H1 (cell line): ENCODE results near the gene MYLK. TPM values are rescaled to one million over a fixed set of nuclear protein-coding genes. Genes with fewer than 3 reads are reported as not detected.

Experiments
- CTCF ChIA-PET: fragments of 300-600 bp; sonication (Branson Sonifier 250); formaldehyde crosslinking; loops from one replicate; lab custom pipeline; 2021; ENCODE audit not compliant: partially characterized antibody; lab: Charles Lee
- POLR2A ChIA-PET: fragments of 300-600 bp; sonication (Branson Sonifier 250); formaldehyde crosslinking; loops from one replicate; lab custom pipeline; 2021; ENCODE audit warnings: inconsistent platforms; ENCODE audit not compliant: partially characterized antibody; lab: Charles Lee
- DNase-seq, 2 experiments: peaks; one replicate each; pipeline versions ENCODE4 v3.0.0 to v3.0.0-alpha.2; 2010 to 2022; ENCODE audit warnings: low spot score in 2 of 2, low read depth in 1 of 2, mixed read lengths in 1 of 2
- FAIRE-seq: peaks from 2 replicates; lab custom pipeline; 2011; peaks lifted over from hg19 to GRCh38; lab: Jason Lieb, UNC
- H2AFZ ChIP-seq: 2 replicates; pipeline ENCODE4 v1.8.1; 2012; ENCODE audit warnings: low read length, inconsistent platforms
- H2AK5ac ChIP-seq: 2 replicates; pipeline ENCODE4 v1.6.1; 2013; ENCODE audit warnings: low read depth, low read length
- H2BK120ac ChIP-seq: replicated peaks from 2 replicates; pipeline ENCODE3; 2013; ENCODE audit warnings: low read depth, low read length, inconsistent platforms
- H2BK12ac ChIP-seq: 2 replicates; pipeline ENCODE4 v1.6.1; 2013; ENCODE audit warnings: low read depth, low read length
- H2BK15ac ChIP-seq: 2 replicates; pipeline ENCODE4 v1.6.1; 2013; ENCODE audit warnings: low read length
- H2BK20ac ChIP-seq: 2 replicates; pipeline ENCODE4 v1.6.1; 2013; ENCODE audit warnings: low read length
- H2BK5ac ChIP-seq: 2 replicates; pipeline ENCODE4 v1.6.1; 2013; ENCODE audit warnings: low read depth, low read length
- H3K14ac ChIP-seq: 2 replicates; pipeline ENCODE4 v1.6.1; 2013; ENCODE audit warnings: inconsistent platforms; ENCODE audit not compliant: insufficient read length
- H3K18ac ChIP-seq: 2 replicates; pipeline ENCODE4 v1.6.1; 2013; ENCODE audit warnings: low read length; ENCODE audit errors: extremely low read depth
- H3K23ac ChIP-seq: 2 replicates; pipeline ENCODE4 v1.6.1; 2013; ENCODE audit warnings: inconsistent platforms; ENCODE audit not compliant: insufficient read length
- H3K23me2 ChIP-seq: 2 replicates; pipeline ENCODE4 v1.6.1; 2013; ENCODE audit warnings: low read depth, low read length
- H3K27ac ChIP-seq: 2 replicates; pipeline ENCODE4 v1.6.1; 2011; ENCODE audit warnings: low read depth, low read length, inconsistent platforms
- H3K27me3 ChIP-seq, 4 experiments: replicated peaks in 1 of 4; 1 replicate in 1 of 4; 2 replicates in 3 of 4; pipeline versions ENCODE4 v1.6.1 to v1.8.1; 2011 to 2013; ENCODE audit warnings: low read length in 3 of 4, mild to moderate bottlenecking in 3 of 4, inconsistent platforms in 2 of 4, mixed read lengths in 2 of 4, moderate library complexity in 1 of 4; ENCODE audit not compliant: control insufficient read depth in 3 of 4, insufficient read depth in 3 of 4; ENCODE audit errors: extremely low read depth in 1 of 4
- H3K36me3 ChIP-seq, 4 experiments: 2 replicates each; pipeline versions ENCODE4 v1.6.1 to v1.8.1; 2011 to 2013; ENCODE audit warnings: mild to moderate bottlenecking in 4 of 4, low read length in 3 of 4, moderate library complexity in 2 of 4, control low read depth in 1 of 4, inconsistent platforms in 1 of 4; ENCODE audit not compliant: insufficient read depth in 4 of 4, control insufficient read depth in 2 of 4
- H3K4ac ChIP-seq: replicated peaks from 2 replicates; pipeline ENCODE3; 2013; ENCODE audit warnings: low read length, low read depth, mixed read lengths, inconsistent platforms; ENCODE audit not compliant: insufficient read length
- H3K4me1 ChIP-seq, 4 experiments: replicated peaks in 1 of 4; 1 replicate in 1 of 4; 2 replicates in 3 of 4; pipeline versions ENCODE4 v1.6.1 to v1.8.1; 2011 to 2013; ENCODE audit warnings: low read length in 3 of 4, inconsistent platforms in 2 of 4, mixed read lengths in 1 of 4; ENCODE audit not compliant: insufficient read depth in 4 of 4, control insufficient read depth in 3 of 4
- H3K4me2 ChIP-seq, 2 experiments: 2 replicates each; pipeline versions ENCODE4 v1.6.1 to v1.8.1; 2011 to 2013; ENCODE audit warnings: low read depth in 2 of 2, low read length in 2 of 2, control low read depth in 1 of 2, inconsistent platforms in 1 of 2, mild to moderate bottlenecking in 1 of 2; ENCODE audit not compliant: insufficient read depth in 1 of 2
- H3K4me3 ChIP-seq, 4 experiments: fragments of 200-600, 300-600 bp in 1 of 4; sonication (generic), shearing (Covaris generic), sonication (Bioruptor Twin) in 1 of 4; 2 replicates each; pipeline versions ENCODE4 v1.5.1 to v1.8.1; 2011 to 2016; ENCODE audit warnings: low read length in 4 of 4, low read depth in 3 of 4, control low read depth in 2 of 4, inconsistent platforms in 2 of 4, mild to moderate bottlenecking in 2 of 4, mixed read lengths in 1 of 4, moderate library complexity in 1 of 4; ENCODE audit not compliant: insufficient read depth in 2 of 4; ENCODE audit errors: extremely low read depth in 1 of 4
- H3K56ac ChIP-seq: replicated peaks from 2 replicates; pipeline ENCODE3; 2013; ENCODE audit warnings: low read depth, mild to moderate bottlenecking, mixed read lengths, low read length, inconsistent platforms; ENCODE audit not compliant: insufficient read length
- H3K79me1 ChIP-seq: 2 replicates; pipeline ENCODE4 v1.6.1; 2013; ENCODE audit warnings: low read depth, low read length, control low read depth
- H3K79me2 ChIP-seq, 2 experiments: 2 replicates each; pipeline versions ENCODE4 v1.6.1 to v1.8.1; 2012 to 2013; ENCODE audit warnings: low read length in 2 of 2, mild to moderate bottlenecking in 2 of 2, inconsistent platforms in 1 of 2; ENCODE audit not compliant: insufficient read depth in 2 of 2, control insufficient read depth in 1 of 2
- H3K9ac ChIP-seq, 4 experiments: replicated peaks in 1 of 4; 1 replicate in 1 of 4; 2 replicates in 3 of 4; pipeline versions ENCODE4 v1.6.1 to v1.8.1; 2011 to 2013; ENCODE audit warnings: low read depth in 3 of 4, low read length in 3 of 4, control low read depth in 2 of 4, mild to moderate bottlenecking in 2 of 4, moderate library complexity in 2 of 4, inconsistent platforms in 1 of 4; ENCODE audit errors: extremely low read depth in 1 of 4
- H3K9me3 ChIP-seq, 2 experiments: 2 replicates each; pipeline versions ENCODE4 v1.6.1 to v1.8.1; 2012 to 2013; ENCODE audit warnings: mild to moderate bottlenecking in 2 of 2, moderate library complexity in 2 of 2, control low read depth in 1 of 2, inconsistent platforms in 1 of 2, low read depth in 1 of 2, low read length in 1 of 2, mixed read lengths in 1 of 2; ENCODE audit not compliant: insufficient read depth in 2 of 2
- H4K20me1 ChIP-seq, 2 experiments: replicated peaks in 1 of 2; 2 replicates each; pipeline versions ENCODE3 to v1.8.1; 2011 to 2013; ENCODE audit warnings: inconsistent platforms in 2 of 2, low read length in 2 of 2, mild to moderate bottlenecking in 1 of 2; ENCODE audit not compliant: insufficient read depth in 2 of 2, control insufficient read depth in 1 of 2
- H4K5ac ChIP-seq: 2 replicates; pipeline ENCODE4 v1.6.1; 2013; ENCODE audit warnings: low read length, low read depth, mixed read lengths, inconsistent platforms; ENCODE audit not compliant: insufficient read length
- H4K8ac ChIP-seq: 2 replicates; pipeline ENCODE4 v1.8.0; 2013; ENCODE audit warnings: mild to moderate bottlenecking, moderate library complexity, low read length, inconsistent platforms; ENCODE audit not compliant: insufficient read depth; ENCODE audit errors: extremely low read depth
- H4K91ac ChIP-seq: replicated peaks from 2 replicates; pipeline ENCODE3; 2013; ENCODE audit warnings: low read length, mixed read lengths, inconsistent platforms; ENCODE audit not compliant: insufficient read length
- BRCA1 ChIP-seq: IDR thresholded peaks from 2 replicates; pipeline ENCODE4 v1.6.1; 2012; ENCODE audit warnings: low read depth, low read length, improper control_type of control experiment
- GTF2F1 ChIP-seq: IDR thresholded peaks from 2 replicates; pipeline ENCODE4 v1.6.1; 2012; ENCODE audit warnings: low read depth, low read length, improper control_type of control experiment, borderline replicate concordance
- JUND ChIP-seq: IDR thresholded peaks from 2 replicates; pipeline ENCODE4 v1.6.1; 2011; ENCODE audit warnings: mild to moderate bottlenecking, improper control_type of control experiment, low read length
- KDM1A ChIP-seq: fragments of 200-600, 300-600 bp; sonication (generic); IDR thresholded peaks from 2 replicates; pipeline ENCODE4 v1.7.1; 2016; ENCODE audit warnings: mild to moderate bottlenecking, low read length, borderline replicate concordance
- KDM4A ChIP-seq: IDR thresholded peaks from one replicate; pipeline ENCODE4 v1.7.1; 2012; ENCODE audit warnings: low read depth, mild to moderate bottlenecking, moderate library complexity, low read length, inconsistent platforms; ENCODE audit not compliant: severe bottlenecking
- NRF1 ChIP-seq: IDR thresholded peaks from 2 replicates; pipeline ENCODE4 v1.6.1; 2011; ENCODE audit warnings: mild to moderate bottlenecking, low read depth, low read length, improper control_type of control experiment
- POU5F1 ChIP-seq: IDR thresholded peaks from 2 replicates; pipeline ENCODE4 v1.6.1; 2011; ENCODE audit warnings: low read depth, mild to moderate bottlenecking, low read length, moderate library complexity
- RFX5 ChIP-seq: IDR thresholded peaks from 2 replicates; pipeline ENCODE4 v1.6.1; 2011; ENCODE audit warnings: low read depth, low read length, improper control_type of control experiment, borderline replicate concordance
- SUZ12 ChIP-seq: fragments of 200-600 bp; sonication (generic); IDR thresholded peaks from 2 replicates; pipeline ENCODE4 v1.6.1; 2012; ENCODE audit warnings: mild to moderate bottlenecking, inconsistent platforms, low read length, moderate library complexity, mixed read lengths
- TBP ChIP-seq: IDR thresholded peaks from 2 replicates; pipeline ENCODE4 v1.6.1; 2011; ENCODE audit warnings: low read depth, low read length, improper control_type of control experiment
- USF2 ChIP-seq: IDR thresholded peaks from 2 replicates; pipeline ENCODE4 v1.6.1; 2011; ENCODE audit warnings: low read length, improper control_type of control experiment
- WGBS, 2 experiments: shearing (Covaris generic) in 1 of 2; methylation state at CpG; one replicate each; pipeline versions ENCODE4 v1.1.6 to v1.1.7; 2013 to 2015; ENCODE audit warnings: low lambda C conversion rate in 2 of 2, mixed read lengths in 2 of 2, inconsistent platforms in 1 of 2, low coverage in 1 of 2, missing lambda C conversion rate in 1 of 2; ENCODE audit not compliant: insufficient replicate concordance in 2 of 2, insufficient coverage in 1 of 2, insufficient read length in 1 of 2; ENCODE audit errors: extremely low coverage in 1 of 2, missing lambda C conversion rate in 1 of 2; 5-methylcytosine and 5-hydroxymethylcytosine counted together
- polyA plus RNA-seq, 7 experiments: library from polyadenylated mRNA; depleted of rRNA in 3 of 7; stranded (reverse) in 5 of 7; unstranded in 2 of 7; fragments of >200 nt in 5 of 7; fragments of 200-250 nt in 2 of 7; gene quantifications; 1 replicate in 5 of 7; 2 replicates in 1 of 7; 4 replicates in 1 of 7; pipeline versions ENCODE4 v1.2.1 to v1.2.3, GENCODE V29; 2011 to 2013; ENCODE audit warnings: missing spikeins in 2 of 7, mixed read lengths in 2 of 7
- total RNA-seq: library from RNA; stranded (reverse); fragmentation: NEBNext Ultra II Directional; extraction: Animal tissue kit (Norgen Biotek cat#: 25700); gene quantifications from 2 replicates; pipeline ENCODE4 v1.2.1, GENCODE V29; 2021

MYLK gene
- total and polyA plus RNA-seq, 2 of the 8 experiments (the other 6 are each of a cell fraction or from before 2014, with no cell fraction given), result 11.6 to 21.3 TPM

DNA sequence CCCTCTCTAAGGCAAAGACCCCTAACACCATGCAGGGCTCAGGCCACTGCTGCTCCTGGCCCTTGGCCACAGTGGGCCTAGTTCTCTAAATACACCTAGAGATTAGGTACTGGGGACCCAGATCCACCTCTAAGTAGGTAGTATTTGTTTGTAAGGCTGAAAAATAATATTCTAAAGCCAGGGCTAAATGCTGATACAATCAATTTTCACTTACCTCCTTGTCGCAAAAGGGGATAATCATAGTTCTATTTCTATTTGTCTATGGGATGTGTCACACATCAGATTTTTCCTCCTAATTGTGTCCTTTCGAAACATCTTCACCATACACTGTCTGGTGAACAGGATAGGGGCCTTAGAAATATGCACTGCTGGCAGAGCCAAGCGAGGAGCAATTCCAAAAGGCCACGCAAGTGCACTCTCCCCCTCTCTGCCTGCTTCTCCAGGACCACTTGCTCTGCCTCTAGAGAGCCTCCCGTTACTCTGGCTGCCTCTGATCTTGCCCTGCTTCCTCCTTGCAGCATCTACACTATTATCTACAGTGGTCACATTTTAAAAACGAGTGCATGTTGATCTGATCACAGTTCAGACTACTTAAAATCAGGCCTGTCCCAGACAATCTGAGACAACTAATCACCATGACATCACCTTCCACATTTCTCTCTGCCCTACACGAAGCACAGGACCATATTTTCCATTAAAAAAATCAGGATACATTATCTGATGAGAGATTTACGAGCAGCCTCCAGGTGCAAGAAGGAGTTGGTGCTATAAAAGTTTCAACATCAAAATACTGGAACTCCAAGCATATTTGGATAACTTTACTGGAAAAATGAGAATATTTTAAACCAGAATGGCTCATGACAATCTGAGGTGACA, 115.4 kb downstream of the MYLK start:
- Histone ChIP-seq H3K27me3 (no peaks in the 10 kb centered on the region; a peak in 1 of 7 replicates), H3K9ac (no peak overlapping the region), H2BK12ac (no peak overlapping the region), H3K18ac (no peak overlapping the region), H3K79me1 (peaks cover 2% of the 10 kb centered on the region; the same call in 1 of the 2 replicates), H2BK15ac (no peak overlapping the region), H3K4ac (no peak overlapping the region), H3K27ac (no peak overlapping the region), H2AK5ac (no peak overlapping the region), H3K36me3 (no peaks in the 10 kb centered on the region), H4K5ac (no peak overlapping the region), H4K8ac (no peak overlapping the region), H3K4me3 (no peak overlapping the region), H4K91ac (no peak overlapping the region), H3K23me2 (0 out of 2 replicates have a peak, but pooled peaks cover 2% of the 10 kb centered on the region), H2BK20ac (no peak overlapping the region), H3K23ac (no peak overlapping the region), H3K14ac (no peak overlapping the region), H3K56ac (no peak overlapping the region), H2AFZ (no peak overlapping the region), H4K20me1 (no peaks in the 10 kb centered on the region), H3K4me1 (peaks cover 0 to 12% (median 1%) of the 10 kb centered on the region in 4 experiments; a peak in 3 of 7 replicates), H3K9me3 (no peaks in the 10 kb centered on the region), H2BK5ac (no peak overlapping the region; the same call in 1 of the 2 replicates), H2BK120ac (no peak overlapping the region), H3K4me2 (no peak overlapping the region), H3K79me2 (no peaks in the 10 kb centered on the region)
- POLR2A ChIA-PET, result no interaction called here
- FAIRE-seq (no peak), DNase-seq (peak in 1 of 2 experiments; percentile 37)
- WGBS, 2 experiments, result 90% methylated on average over 8 of the region's 8 CpGs; no CpG with 5 or more reads in 1 of the 2 experiments
- CTCF ChIA-PET, result interaction anchor here (0.8 to 0.9 kb wide), 3 partner anchors 45 to 127 kb away, joined by 3 to 4 read pairs (median 4); no protein-coding TSS in a partner anchor
- TF ChIP-seq RFX5, result no peak
- TF ChIP-seq POU5F1, result no peak
- no peak for TF ChIP-seq JUND
- TF ChIP-seq USF2, result no peak
- no peak for TF ChIP-seq BRCA1
- no peak for TF ChIP-seq TBP
- no peak for TF ChIP-seq NRF1
- TF ChIP-seq SUZ12, result no peak
- no peak for TF ChIP-seq KDM4A
- TF ChIP-seq KDM1A, result no peak
- TF ChIP-seq GTF2F1, result no peak
